CD4-positive, CD25-positive, alpha-beta regulatory T cell (primary cell): Measurements from ENCODE around the gene MYL9. TPM values are rescaled to one million over a fixed set of nuclear protein-coding genes. Genes with fewer than 3 reads are reported as not detected.

Source experiments
- ATAC-seq, 2 donors: fragments of 150-1000 bp; cut with Tn5 transposase; one replicate each; pipeline ENCODE4 v1.10.0; 2021; ENCODE audit warnings: low read depth in 2 of 2, moderate number of reproducible peaks in 2 of 2, moderate library complexity in 1 of 2
- DNase-seq, 3 donors: peaks; one replicate each; pipeline versions ENCODE4 v3.0.0 to v3.0.0-alpha.2; 2012 to 2022; ENCODE audit warnings: mixed read lengths in 1 of 3
- H3K27ac ChIP-seq: one replicate; pipeline ENCODE4 v1.7.0; 2013; ENCODE audit warnings: mild to moderate bottlenecking, low read length; ENCODE audit not compliant: insufficient read depth, poor library complexity, severe bottlenecking
- H3K27me3 ChIP-seq: one replicate; pipeline ENCODE4 v1.7.0; 2013; ENCODE audit warnings: low read length; ENCODE audit not compliant: control insufficient read depth, insufficient read depth
- H3K36me3 ChIP-seq: one replicate; pipeline ENCODE4 v1.7.0; 2013; ENCODE audit warnings: mild to moderate bottlenecking, low read length, moderate library complexity; ENCODE audit not compliant: control insufficient read depth, insufficient read depth
- H3K4me1 ChIP-seq: 2 replicates; pipeline ENCODE4 v1.7.0; 2013; ENCODE audit warnings: mild to moderate bottlenecking, low read length; ENCODE audit not compliant: insufficient read depth, control insufficient read depth, poor library complexity, severe bottlenecking
- H3K4me3 ChIP-seq: one replicate; pipeline ENCODE4 v1.7.0; 2013; ENCODE audit warnings: low read depth, mild to moderate bottlenecking, low read length, moderate library complexity
- H3K9me3 ChIP-seq, 2 experiments: 1 replicate in 1 of 2; 2 replicates in 1 of 2; pipeline ENCODE4 v1.7.0; 2013; ENCODE audit warnings: low read length in 2 of 2, mild to moderate bottlenecking in 1 of 2, moderate library complexity in 1 of 2; ENCODE audit not compliant: control insufficient read depth in 2 of 2
- H3K27ac Mint-ChIP-seq, 3 donors: one replicate each; pipeline ENCODE4 v1.8.0; 2020 to 2022; ENCODE audit warnings: mild to moderate bottlenecking in 3 of 3, mixed read lengths in 3 of 3, moderate library complexity in 2 of 3
- H3K27me3 Mint-ChIP-seq: one replicate; pipeline ENCODE4 v1.8.0; 2022; ENCODE audit warnings: mild to moderate bottlenecking, mixed read lengths
- H3K36me3 Mint-ChIP-seq: one replicate; pipeline ENCODE4 v1.8.0; 2020; ENCODE audit warnings: mixed read lengths
- H3K4me1 Mint-ChIP-seq, 4 donors: one replicate each; pipeline ENCODE4 v1.8.0; 2020 to 2022; ENCODE audit warnings: mixed read lengths in 4 of 4, mild to moderate bottlenecking in 1 of 4
- H3K4me3 Mint-ChIP-seq, 4 donors: one replicate each; pipeline ENCODE4 v1.8.0; 2020 to 2022; ENCODE audit warnings: mild to moderate bottlenecking in 4 of 4, mixed read lengths in 4 of 4, moderate library complexity in 3 of 4
- H3K9me3 Mint-ChIP-seq, 7 donors: one replicate each; pipeline ENCODE4 v1.8.0; 2020 to 2022; ENCODE audit warnings: mixed read lengths in 7 of 7, mild to moderate bottlenecking in 3 of 7, moderate library complexity in 2 of 7
- polyA plus RNA-seq, 4 donors: library from polyadenylated mRNA; unstranded; fragments of 300-500 nt; fragmentation: Illumina TruSeq; gene quantifications; one replicate each; pipeline ENCODE4 v1.2.3, GENCODE V29; 2021
- total RNA-seq: library from RNA; stranded (reverse); gene quantifications from one replicate; pipeline ENCODE4 v1.2.3, GENCODE V29; 2022

The MYL9 gene
- total and polyA plus RNA-seq, 5 donors from 2014 or later = 7.7 TPM; not detected in 4

DNA sequence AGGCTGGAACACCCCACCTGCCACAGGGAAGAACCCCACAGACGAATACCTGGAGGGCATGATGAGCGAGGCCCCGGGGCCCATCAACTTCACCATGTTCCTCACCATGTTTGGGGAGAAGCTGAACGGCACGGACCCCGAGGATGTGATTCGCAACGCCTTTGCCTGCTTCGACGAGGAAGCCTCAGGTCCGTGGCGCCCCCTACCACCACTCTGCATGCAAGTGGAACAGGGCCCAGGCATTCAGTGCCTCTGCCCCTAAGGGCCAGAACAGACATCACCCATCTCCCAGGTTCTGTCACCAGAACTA, 6.6 kb downstream of the MYL9 start:
- Histone ChIP-seq H3K36me3 (no peaks in the 10 kb centered on the region), H3K9me3 (no peaks in the 10 kb centered on the region), H3K27me3 (no peaks in the 10 kb centered on the region), H3K27ac (no peak overlapping the region), H3K4me1 (no peaks in the 10 kb centered on the region), H3K4me3 (no peak overlapping the region)
- H3K36me3 Mint-ChIP-seq = no peaks in the 10 kb centered on the region
- H3K4me3 Mint-ChIP-seq = no peak overlapping the region
- H3K9me3 Mint-ChIP-seq = no peaks in the 10 kb centered on the region
- no peak overlapping the region for H3K27ac Mint-ChIP-seq
- no peak for DNase-seq
- H3K27me3 Mint-ChIP-seq = no peaks in the 10 kb centered on the region
- no peaks in the 10 kb centered on the region for H3K4me1 Mint-ChIP-seq
- no peak for ATAC-seq

DNA sequence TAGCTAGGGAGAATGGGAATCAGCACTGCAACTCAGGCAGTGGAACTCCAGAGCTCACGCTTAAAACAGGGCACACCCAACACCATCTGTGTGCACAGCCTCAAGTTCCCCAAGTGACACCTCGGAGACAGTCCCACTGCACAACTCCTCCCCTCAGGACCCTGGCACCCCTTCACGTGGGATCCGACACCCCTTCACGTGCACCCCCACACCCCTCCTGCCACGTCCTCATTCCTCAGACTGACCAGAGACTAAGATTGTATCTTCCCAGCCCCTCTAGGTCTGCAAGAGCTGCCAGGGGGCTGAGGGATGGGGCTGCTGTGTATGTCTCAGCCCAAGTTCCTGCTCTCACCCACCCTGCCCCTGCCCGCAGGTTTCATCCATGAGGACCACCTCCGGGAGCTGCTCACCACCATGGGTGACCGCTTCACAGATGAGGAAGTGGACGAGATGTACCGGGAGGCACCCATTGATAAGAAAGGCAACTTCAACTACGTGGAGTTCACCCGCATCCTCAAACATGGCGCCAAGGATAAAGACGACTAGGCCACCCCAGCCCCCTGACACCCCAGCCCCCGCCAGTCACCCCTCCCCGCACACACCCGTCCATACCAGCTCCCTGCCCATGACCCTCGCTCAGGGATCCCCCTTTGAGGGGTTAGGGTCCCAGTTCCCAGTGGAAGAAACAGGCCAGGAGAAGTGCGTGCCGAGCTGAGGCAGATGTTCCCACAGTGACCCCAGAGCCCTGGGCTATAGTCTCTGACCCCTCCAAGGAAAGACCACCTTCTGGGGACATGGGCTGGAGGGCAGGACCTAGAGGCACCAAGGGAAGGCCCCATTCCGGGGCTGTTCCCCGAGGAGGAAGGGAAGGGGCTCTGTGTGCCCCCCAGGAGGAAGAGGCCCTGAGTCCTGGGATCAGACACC, 7.6 kb downstream of the MYL9 start:
- DNase-seq (no peak), ATAC-seq (no peak)
- Mint-ChIP-seq H3K27me3 (no peaks in the 10 kb centered on the region), H3K4me1 (peaks cover 0 to 2% (median 0%) of the 10 kb centered on the region in 4 donors), H3K4me3 (no peak overlapping the region), H3K27ac (peak overlapping the region in 1 of 3 donors; percentile 76), H3K36me3 (no peaks in the 10 kb centered on the region), H3K9me3 (no peaks in the 10 kb centered on the region)
- H3K27me3 ChIP-seq = no peaks in the 10 kb centered on the region
- H3K36me3 ChIP-seq = no peaks in the 10 kb centered on the region
- H3K27ac ChIP-seq = no peak overlapping the region
- no peak overlapping the region for H3K4me3 ChIP-seq
- H3K9me3 ChIP-seq = no peaks in the 10 kb centered on the region
- H3K4me1 ChIP-seq = no peaks in the 10 kb centered on the region

DNA sequence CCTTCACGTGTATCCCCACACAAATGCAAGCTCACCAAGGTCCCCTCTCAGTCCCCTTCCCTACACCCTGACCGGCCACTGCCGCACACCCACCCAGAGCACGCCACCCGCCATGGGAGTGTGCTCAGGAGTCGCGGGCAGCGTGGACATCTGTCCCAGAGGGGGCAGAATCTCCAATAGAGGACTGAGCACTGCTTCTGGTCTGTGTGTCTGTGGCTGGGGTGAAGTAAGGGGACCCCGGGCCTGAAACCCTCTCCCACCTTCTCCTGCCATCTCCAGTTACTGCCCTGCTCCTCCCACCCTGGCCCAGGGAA, 8.3 kb downstream of the MYL9 start:
- Mint-ChIP-seq H3K36me3 (no peaks in the 10 kb centered on the region), H3K27ac (peak overlapping the region in 1 of 3 donors; percentile 51), H3K4me1 (peaks cover 0 to 2% (median 0%) of the 10 kb centered on the region in 4 donors), H3K9me3 (no peaks in the 10 kb centered on the region), H3K4me3 (no peak overlapping the region), H3K27me3 (no peaks in the 10 kb centered on the region)
- DNase-seq (no peak), ATAC-seq (no peak)
- no peak overlapping the region for H3K4me3 ChIP-seq
- no peaks in the 10 kb centered on the region for H3K4me1 ChIP-seq
- no peaks in the 10 kb centered on the region for H3K9me3 ChIP-seq
- no peaks in the 10 kb centered on the region for H3K36me3 ChIP-seq
- no peaks in the 10 kb centered on the region for H3K27me3 ChIP-seq
- H3K27ac ChIP-seq = no peak overlapping the region

DNA sequence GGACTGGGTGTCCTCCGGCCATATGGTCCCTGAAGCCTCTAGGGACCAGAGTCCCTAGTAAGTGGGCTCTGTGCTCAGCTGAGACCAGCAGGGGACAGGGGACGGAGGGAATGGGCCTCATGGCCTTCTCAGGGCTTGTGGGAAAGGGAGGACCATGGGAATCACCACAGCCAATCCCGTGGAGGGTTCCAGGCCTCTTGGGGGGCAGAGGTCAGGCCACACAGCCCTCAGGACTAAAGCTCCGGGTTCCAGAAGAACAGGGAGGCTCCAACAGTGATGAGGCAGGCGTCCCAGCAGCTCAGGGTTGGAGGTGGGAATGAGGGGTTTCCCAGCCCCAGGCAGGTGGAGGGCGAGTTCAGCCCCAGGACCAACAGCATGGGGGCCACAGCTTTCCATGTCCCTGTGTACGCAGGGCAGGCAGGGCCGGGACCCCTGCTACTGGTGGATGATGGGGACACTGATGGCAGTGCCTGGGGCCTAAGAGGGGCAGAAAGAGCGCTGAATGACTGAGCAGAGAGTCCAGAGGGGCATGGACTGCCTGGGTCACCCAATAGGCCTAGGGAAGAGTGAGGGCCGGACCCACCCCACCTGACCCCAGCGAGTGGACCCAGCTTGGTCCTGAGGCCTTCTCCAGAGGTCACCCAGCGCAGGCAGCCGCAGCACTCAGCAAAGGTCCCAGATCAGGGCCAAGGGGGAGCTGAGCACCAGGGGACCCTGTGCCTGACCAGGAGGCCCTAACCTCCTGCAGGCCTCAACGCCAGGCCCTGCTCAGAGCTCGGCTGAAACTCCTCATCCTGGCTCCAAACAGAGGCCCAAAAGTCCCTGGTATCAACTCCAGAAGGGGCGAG, 8.8 kb downstream of the MYL9 start:
- H3K9me3 Mint-ChIP-seq = no peaks in the 10 kb centered on the region
- no peaks in the 10 kb centered on the region for H3K27me3 Mint-ChIP-seq
- no peaks in the 10 kb centered on the region for H3K4me1 ChIP-seq
- no peaks in the 10 kb centered on the region for H3K9me3 ChIP-seq
- H3K4me3 ChIP-seq = no peak overlapping the region
- peaks cover 0 to 2% (median 0%) of the 10 kb centered on the region in 4 donors for H3K4me1 Mint-ChIP-seq
- DNase-seq = no peak
- peak overlapping the region in 1 of 3 donors; percentile 51 for H3K27ac Mint-ChIP-seq
- no peaks in the 10 kb centered on the region for H3K27me3 ChIP-seq
- H3K36me3 ChIP-seq = no peaks in the 10 kb centered on the region
- ATAC-seq = no peak
- no peak overlapping the region for H3K4me3 Mint-ChIP-seq
- H3K36me3 Mint-ChIP-seq = no peaks in the 10 kb centered on the region
- H3K27ac ChIP-seq = no peak overlapping the region

DNA sequence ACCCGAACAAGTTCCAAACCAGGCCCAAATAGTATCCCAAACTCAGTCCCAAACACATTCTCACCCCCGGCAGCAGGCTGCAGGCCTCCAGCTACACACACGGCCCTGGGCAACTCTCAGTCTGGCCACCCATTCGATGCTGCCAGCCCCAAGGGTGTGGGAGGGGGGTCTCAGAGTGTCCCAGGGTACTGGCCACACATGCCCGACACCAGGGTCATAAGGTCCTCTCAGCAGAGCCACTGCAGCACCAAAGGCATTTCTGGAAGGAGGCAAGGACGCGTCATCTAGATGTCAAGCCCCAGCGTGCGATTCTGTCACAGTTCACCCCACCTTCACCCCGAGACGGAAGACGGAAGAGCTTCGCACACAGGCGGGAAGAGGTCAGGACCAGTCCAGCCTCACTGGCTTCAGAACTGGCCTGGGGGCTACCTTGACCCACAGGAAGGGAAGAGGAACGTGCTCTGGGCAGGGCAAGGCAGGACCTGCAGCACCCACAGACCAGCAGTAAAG, 9.5 kb downstream of the MYL9 start:
- Histone ChIP-seq H3K9me3 (no peaks in the 10 kb centered on the region), H3K27ac (no peak overlapping the region), H3K36me3 (no peaks in the 10 kb centered on the region), H3K4me3 (no peak overlapping the region), H3K27me3 (no peaks in the 10 kb centered on the region), H3K4me1 (no peaks in the 10 kb centered on the region)
- ATAC-seq = no peak
- no peak for DNase-seq
- no peaks in the 10 kb centered on the region for H3K27me3 Mint-ChIP-seq
- no peaks in the 10 kb centered on the region for H3K36me3 Mint-ChIP-seq
- H3K4me3 Mint-ChIP-seq = no peak overlapping the region
- no peaks in the 10 kb centered on the region for H3K9me3 Mint-ChIP-seq
- H3K4me1 Mint-ChIP-seq = peaks cover 0 to 2% (median 0%) of the 10 kb centered on the region in 4 donors
- H3K27ac Mint-ChIP-seq = peak overlapping the region in 1 of 3 donors; percentile 74

DNA sequence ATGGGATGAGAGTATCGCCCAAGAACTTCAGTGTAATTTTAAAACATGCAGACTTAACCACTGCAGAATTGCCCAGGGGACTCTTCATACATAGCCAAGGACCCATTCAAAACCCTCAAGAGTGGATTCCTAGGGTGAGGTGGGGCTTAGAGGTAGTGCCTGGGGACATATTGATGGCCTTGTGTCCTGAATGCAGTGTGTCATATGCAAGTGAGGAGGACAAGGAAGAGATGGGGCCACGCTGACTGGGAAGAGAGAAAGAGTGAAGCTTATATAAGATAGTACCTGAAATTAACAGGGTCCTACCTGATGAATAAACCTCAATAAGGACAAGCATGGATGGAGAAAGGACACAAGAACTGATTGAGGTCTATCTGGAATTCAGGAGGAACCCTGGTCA, 13.9 kb downstream of the MYL9 start:
- no peaks in the 10 kb centered on the region for H3K36me3 Mint-ChIP-seq
- Histone ChIP-seq H3K4me1 (peaks cover 7% of the 10 kb centered on the region), H3K27ac (no peak overlapping the region), H3K4me3 (no peak overlapping the region), H3K36me3 (no peaks in the 10 kb centered on the region), H3K27me3 (no peaks in the 10 kb centered on the region), H3K9me3 (no peaks in the 10 kb centered on the region)
- H3K4me1 Mint-ChIP-seq = peaks cover 4 to 10% (median 9%) of the 10 kb centered on the region in 4 donors
- H3K9me3 Mint-ChIP-seq = no peaks in the 10 kb centered on the region
- no peak overlapping the region for H3K27ac Mint-ChIP-seq
- H3K27me3 Mint-ChIP-seq = no peaks in the 10 kb centered on the region
- DNase-seq (no peak), ATAC-seq (no peak)
- H3K4me3 Mint-ChIP-seq = peak overlapping the region in 1 of 4 donors; percentile 47

DNA sequence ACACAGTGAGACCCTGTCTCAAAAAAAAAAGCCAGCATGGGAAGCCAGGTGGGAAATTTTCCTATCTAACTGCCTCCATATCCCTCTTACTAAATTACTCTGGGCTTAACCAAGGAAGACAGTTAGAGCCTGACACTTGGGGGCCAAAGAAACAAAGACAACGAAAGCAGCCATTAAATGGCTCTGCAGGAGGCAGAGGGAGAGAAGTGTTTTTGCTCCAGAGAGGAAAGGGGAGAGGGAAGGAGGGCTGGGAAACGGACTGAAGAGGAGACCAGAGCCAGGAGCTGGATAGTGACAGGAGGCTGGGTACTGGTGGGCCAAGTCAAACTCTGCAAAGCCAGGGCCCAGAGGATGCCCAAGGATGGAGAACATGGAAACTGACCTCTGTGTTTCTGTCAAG, 21.4 kb downstream of the MYL9 start:
- Mint-ChIP-seq H3K4me3 (no peak overlapping the region), H3K27ac (no peak overlapping the region)
- no peak for ATAC-seq

More for the DNA sequence above, 21.4 kb downstream of the MYL9 start:
- Histone ChIP-seq H3K27ac (no peak overlapping the region), H3K9me3 (peaks cover 0 to 3% of the 10 kb centered on the region in 2 experiments), H3K4me1 (no peaks in the 10 kb centered on the region), H3K27me3 (no peaks in the 10 kb centered on the region), H3K4me3 (no peak overlapping the region), H3K36me3 (no peaks in the 10 kb centered on the region)
- Mint-ChIP-seq H3K4me1 (peaks cover 0 to 3% (median 0%) of the 10 kb centered on the region in 4 donors), H3K36me3 (no peaks in the 10 kb centered on the region), H3K9me3 (peaks cover 0 to 4% (median 2%) of the 10 kb centered on the region in 7 donors), H3K27me3 (no peaks in the 10 kb centered on the region)
- no peak for DNase-seq
